GM21825 (cell line): ENCODE data around the gene SPOCK1.

Experiments used
- ATAC-seq: cut with Tn5 transposase; IDR thresholded peaks from one replicate; pipeline ENCODE4 v1.9.1; 2021; ENCODE audit warnings: mild to moderate bottlenecking, moderate library complexity; ENCODE audit not compliant: unreplicated experiment

SPOCK1 gene

GRCh38 chr5:137176126-137176525 lies 323.0 kb downstream of the SPOCK1 start:
- no peak for ATAC-seq

- no peak for ATAC-seq
Observed at GRCh38 chr5:137174196-137174595, 324.9 kb downstream of the SPOCK1 start.

- no peak for ATAC-seq
Observed at GRCh38 chr5:137172258-137172657, 326.9 kb downstream of the SPOCK1 start.

- no peak for ATAC-seq
Observed at GRCh38 chr5:137167187-137167586, 331.9 kb downstream of the SPOCK1 start.

DNA sequence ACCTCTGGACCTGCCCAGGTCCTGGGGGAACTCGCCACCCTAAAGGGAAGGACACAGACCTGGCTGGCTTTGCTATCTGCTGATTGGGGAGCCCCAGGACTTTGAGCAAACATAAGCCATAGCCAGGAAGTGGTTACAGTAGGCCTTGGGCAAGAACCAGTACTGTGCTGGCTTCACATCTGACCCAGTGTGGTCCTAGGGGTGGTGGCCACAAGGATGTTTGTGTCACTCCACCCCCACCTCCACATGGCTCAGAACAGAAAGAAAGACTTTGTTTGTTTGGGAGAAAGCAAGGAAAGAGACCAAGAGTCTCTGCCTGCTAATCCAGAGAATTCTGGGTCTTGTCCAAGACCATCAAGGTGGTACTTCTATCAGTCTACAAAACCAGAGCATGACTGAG lies 334.2 kb downstream of the SPOCK1 start:
- ATAC-seq = no peak

DNA sequence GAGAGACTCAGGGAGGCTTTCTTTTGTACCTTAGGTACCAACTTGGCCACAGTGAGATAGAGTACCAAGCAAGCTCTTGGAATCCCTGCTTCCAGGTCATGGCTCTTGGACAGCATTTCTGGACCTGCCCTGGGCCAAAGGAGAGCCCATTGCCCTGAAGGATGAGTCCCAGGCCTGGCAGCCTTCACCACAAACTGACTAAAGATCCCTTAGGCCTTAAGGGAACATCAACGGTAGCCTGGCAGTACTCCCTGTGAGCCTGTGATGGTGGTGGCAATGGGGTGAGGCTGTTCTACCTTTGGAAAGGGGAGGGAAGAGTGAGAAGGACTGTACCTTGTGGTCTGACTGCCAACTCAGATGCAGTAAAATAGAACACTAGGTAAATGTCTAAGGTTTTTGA lies 334.6 kb downstream of the SPOCK1 start:
- no peak for ATAC-seq

DNA sequence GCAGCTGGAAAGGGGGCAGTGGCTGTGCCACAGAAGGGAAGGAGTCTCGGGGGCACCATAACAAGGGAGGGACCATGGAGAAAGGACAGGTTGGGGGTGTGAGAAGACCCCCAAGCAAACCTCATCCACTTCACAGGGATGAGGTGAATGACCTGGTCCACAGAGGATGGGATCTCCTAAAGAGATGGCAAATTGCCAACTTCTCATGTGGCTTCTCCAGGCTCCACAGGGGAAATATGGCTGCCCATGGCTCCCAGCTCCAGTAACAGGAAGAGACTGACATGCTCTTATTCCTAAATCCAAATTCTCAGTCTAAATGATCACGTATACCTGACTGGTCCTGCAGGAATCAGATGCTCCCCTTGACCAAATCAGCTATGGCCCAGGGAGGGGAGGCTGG lies 340.4 kb downstream of the SPOCK1 start:
- no peak for ATAC-seq

- ATAC-seq = no peak
Observed at GRCh38 chr5:137156180-137156579, 342.9 kb downstream of the SPOCK1 start.

DNA sequence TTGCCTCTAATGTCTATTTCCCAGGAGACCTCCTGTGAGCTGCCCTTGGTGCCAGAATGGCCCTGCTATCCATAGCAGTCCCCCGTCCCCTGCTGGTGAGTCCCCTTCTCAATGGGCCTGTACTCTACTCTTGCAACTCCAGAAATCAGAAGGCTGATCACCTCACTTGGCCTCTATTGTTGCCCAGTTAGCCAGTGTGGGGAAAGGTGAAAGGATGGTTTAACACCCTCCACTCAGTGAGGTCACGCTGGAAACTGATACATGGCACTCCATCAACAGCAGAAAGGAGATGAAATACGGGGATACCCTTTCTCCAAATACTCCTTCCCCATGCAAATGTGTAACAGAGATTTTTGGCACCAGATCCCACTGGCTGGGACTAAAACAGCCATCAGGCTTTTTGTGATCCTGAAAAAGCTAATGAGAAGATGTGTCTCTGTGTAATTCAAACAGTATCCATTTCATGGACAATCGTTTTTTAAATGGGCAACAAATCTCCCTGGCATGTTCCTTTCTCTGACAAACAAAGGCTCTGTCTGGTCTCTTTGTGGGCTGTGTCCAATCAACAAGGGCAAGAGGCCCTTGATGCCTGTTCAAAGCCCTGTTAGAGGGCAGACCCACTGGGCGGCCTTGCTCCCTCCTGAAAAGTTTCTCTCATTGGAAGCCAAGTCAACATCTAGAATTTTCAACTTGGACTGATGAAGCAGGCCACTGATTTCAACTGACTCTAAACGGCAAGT lies 343.7 kb downstream of the SPOCK1 start:
- ATAC-seq = no peak

DNA sequence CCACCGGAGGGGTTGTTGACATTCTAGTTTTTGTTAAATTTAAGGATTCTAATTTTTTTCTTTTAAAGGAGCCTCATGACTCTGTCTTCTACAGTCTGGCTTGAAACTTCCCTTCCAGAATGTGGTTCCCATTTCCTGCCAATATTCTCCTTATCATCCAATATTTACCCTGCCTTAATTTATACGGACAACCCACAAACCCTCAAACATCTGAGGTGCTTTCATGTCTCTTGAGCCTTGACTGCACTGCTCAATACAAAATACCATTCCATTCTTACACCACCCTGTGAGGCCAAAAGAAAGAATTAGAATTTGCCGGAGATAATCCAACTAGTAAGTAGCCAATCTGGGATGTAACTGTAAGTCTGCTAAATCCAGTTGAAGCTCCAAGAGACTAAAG lies 346.5 kb downstream of the SPOCK1 start:
- no peak for ATAC-seq

DNA sequence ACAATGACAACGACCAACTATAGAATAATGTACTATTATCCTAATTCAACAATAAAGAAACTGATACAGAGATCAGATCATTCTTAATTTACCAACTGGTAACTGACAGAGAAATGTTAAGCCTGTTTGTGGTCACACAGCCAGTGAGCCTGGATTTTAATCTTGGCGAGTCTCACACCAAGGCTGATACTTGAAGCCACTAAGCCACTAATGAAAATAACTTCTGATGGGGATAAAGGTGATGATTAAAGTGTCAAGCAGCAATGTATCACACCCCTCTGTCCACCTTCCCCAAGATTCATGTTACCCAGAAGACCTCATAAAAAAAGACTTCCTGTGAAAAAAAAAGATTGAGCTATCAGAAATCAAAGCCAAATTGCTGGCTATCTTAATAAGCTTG lies 350.5 kb downstream of the SPOCK1 start:
- no peak for ATAC-seq

DNA sequence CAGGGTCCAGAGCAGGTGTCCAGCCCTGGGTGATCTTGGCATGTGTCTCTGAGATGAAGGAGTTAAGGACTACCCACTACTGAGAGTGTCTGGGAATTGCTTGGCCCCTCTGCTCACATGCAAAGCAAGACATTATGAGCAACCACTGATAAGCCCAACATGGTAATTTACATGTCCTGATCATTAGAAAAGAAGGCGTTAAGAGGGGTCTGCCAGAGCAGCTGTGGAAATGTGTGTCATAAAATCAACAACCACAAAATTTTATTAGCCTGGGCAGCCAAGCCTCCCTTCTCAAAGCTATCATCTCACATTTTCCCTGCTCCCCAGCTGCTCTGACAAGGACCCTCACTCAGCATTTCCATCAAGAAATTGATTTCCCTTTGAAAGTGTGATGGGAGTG lies 351.0 kb downstream of the SPOCK1 start:
- ATAC-seq = no peak

GRCh38 chr5:137147346-137147745 lies 351.8 kb downstream of the SPOCK1 start:
- ATAC-seq = no peak

DNA sequence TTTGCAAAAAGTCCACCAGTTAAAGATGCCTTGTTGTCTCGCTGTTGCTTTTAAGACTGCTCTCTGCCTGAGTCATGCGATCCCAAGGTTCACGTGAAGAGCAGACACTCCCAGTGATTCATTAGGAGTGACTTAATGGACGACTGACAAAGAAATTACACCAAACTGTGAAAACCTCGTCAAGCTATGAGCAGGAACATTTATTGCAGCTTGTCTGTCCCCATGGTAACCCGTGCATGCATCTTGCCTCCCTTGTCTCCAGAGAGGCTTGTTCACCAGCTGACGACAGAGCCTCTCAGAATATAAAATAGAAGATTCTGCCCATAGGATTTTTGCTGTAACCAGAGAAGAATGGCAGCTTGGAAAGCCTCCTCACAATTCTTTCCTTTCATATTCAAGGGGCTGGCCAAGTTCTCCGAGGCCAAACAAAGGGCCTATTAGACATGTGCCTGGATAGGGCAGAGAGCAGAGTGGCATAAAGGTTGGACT lies 352.7 kb downstream of the SPOCK1 start:
- ATAC-seq = no peak

GRCh38 chr5:137145721-137146120 lies 353.4 kb downstream of the SPOCK1 start:
- ATAC-seq = no peak

- ATAC-seq = no peak
Observed at GRCh38 chr5:137144656-137145055, 354.5 kb downstream of the SPOCK1 start.

DNA sequence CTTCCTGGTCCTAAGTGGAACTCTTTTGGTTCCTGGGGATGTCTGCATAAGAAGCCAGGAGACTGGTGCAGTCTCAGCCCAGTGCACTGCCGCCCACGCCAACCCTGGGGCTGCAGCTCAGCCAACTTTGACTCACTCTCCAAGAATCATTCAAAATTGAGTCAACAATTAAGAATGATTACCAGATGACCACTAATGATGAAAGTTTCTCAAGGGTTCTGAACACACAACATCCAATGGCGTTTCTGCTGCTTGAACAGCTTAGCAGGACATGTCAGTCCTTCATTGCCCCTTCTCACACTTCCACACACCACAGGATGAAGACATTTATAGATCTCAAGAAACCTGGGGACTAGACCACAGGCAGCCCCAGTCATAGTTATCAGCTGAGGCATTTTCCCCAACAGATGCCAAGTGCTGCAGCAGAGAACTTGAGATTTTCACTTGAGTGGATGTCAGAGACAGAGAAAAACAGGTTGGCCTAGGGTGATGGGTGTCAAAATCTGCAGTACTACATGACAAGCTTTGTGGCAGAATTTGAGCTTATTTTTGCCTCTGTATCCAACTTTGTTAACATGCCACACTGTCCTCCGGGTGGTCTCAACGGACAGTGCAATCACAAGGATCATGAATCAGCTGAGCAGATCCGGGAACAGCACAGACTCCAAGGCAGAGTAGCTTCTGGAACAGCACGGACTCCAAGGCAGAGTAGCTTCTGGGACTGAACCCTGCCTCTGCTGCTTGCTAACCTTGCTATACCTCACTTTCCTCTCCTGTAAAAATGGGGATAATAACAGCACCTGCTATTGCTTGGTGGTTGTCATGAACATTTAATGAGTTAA lies 356.1 kb downstream of the SPOCK1 start:
- peak; percentile 68 for ATAC-seq

- ATAC-seq = peak; percentile 35
Observed at GRCh38 chr5:137142346-137142745, 356.8 kb downstream of the SPOCK1 start.

DNA sequence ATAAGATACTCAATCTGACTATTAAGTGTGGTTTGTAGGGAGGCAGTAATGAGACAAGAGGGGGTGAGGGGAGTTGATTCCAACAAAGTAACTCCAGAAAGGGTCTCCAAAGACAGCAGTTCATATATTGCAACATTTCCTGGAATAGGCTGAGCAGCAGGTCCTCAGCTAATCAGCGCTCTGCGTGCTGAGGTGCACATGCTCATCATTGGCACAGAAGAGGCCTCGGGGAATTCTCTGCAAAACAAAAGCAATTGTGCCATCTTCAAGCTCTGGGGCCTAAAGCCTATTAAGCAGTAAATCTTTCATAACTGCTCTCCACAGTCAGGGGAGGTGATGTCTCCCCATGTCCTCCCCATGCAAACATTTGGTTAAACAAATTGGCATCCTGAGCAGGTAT lies 357.3 kb downstream of the SPOCK1 start:
- ATAC-seq = no peak

GRCh38 chr5:137136991-137137632 lies 362.0 kb downstream of the SPOCK1 start:
- ATAC-seq = no peak

DNA sequence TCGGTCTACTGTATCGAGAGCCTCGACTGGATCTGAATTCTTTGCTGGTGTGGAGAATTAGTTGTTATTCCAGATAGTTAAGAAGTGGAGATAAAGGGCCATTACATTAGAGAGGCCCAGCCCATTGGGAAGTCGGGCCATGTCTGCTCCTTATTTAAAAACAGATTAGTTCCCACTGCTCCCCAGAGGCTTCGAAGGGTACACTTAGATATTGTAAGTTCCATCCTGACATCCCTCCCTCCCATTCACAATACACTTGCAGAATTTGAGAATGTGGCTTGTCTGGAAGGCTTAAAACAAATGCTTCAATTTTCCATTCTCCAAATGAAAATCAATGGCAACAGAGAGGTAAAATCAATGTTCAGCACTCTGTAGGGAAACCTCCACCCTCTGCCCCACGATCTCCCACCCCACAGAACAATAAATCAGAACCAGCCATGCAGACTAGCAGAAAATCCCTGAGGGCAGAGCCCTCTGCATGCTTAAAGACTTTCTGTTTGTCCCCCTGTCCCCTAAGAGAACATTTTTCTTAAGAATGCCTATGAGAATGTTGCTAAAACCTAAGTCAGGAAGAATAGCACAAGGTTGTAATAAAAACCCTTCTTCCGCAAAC lies 364.1 kb downstream of the SPOCK1 start:
- ATAC-seq = no peak
